A172 (cell line): Measurements from ENCODE around the gene CIDEA. TPM values are rescaled to one million over a fixed set of nuclear protein-coding genes. Genes with fewer than 3 reads are reported as not detected.
"Not testable (repeated sequence)": the region's sequence is repeated elsewhere in the genome, so short reads cannot be mapped to it uniquely, and the experiment has no call there.

Experiments used
- DNase-seq: peaks from one replicate; pipeline ENCODE4 v3.0.0-alpha.2; 2015; ENCODE audit warnings: low spot score
- total RNA-seq: library from RNA; depleted of rRNA; stranded (reverse); fragments of >200 nt; shearing (Covaris generic); gene quantifications from 2 replicates; pipeline ENCODE4 v1.2.3, GENCODE V29; 2014

The CIDEA gene
- total RNA-seq, 1 experiment from 2014 or later, result not detected

- no peak for DNase-seq
Measured at GRCh38 chr18:12238826-12239225, 15.3 kb upstream of the CIDEA start.

GRCh38 chr18:12239431-12239830 is 14.7 kb upstream of the CIDEA start:
- no peak for DNase-seq

- DNase-seq, result no peak
Measured at GRCh38 chr18:12242658-12243260, 11.4 kb upstream of the CIDEA start.

GRCh38 chr18:12243272-12243671 is 10.9 kb upstream of the CIDEA start:
- not testable (repeated sequence) for DNase-seq

- DNase-seq, result no peak
Measured at GRCh38 chr18:12245793-12246135, 8.4 kb upstream of the CIDEA start.

- DNase-seq, result no peak
Measured at GRCh38 chr18:12246849-12247808, 7.0 kb upstream of the CIDEA start.

GRCh38 chr18:12247946-12248345 is 6.2 kb upstream of the CIDEA start:
- no peak for DNase-seq

- DNase-seq, result no peak
Measured at GRCh38 chr18:12248926-12249720, 5.0 kb upstream of the CIDEA start.

GRCh38 chr18:12251311-12251710 is 2.9 kb upstream of the CIDEA start:
- no peak for DNase-seq

GRCh38 chr18:12252061-12252460 is 2.1 kb upstream of the CIDEA start:
- DNase-seq, result no peak

- DNase-seq, result no peak
Measured at GRCh38 chr18:12253027-12253426, 1.1 kb upstream of the CIDEA start.

GRCh38 chr18:12253663-12254135 is 462 bp upstream of the CIDEA start:
- no peak for DNase-seq

- no peak for DNase-seq
Measured at GRCh38 chr18:12254820-12255511, 805 bp downstream of the CIDEA start.

- peak; percentile 41 for DNase-seq
Measured at GRCh38 chr18:12255626-12256026, 1.5 kb downstream of the CIDEA start.

- DNase-seq, result no peak
Measured at GRCh38 chr18:12256951-12257350, 2.8 kb downstream of the CIDEA start.

GRCh38 chr18:12257996-12258718 is 4.0 kb downstream of the CIDEA start:
- no peak for DNase-seq

GRCh38 chr18:12258719-12259705 is 4.9 kb downstream of the CIDEA start:
- no peak for DNase-seq

- no peak for DNase-seq
Measured at GRCh38 chr18:12262748-12263147, 8.6 kb downstream of the CIDEA start.

GRCh38 chr18:12264864-12265263 is 10.7 kb downstream of the CIDEA start:
- DNase-seq, result no peak
